NCI-H510A treated with DMSO at 0.1 percent for 48 hours (cell line): ENCODE data around the gene TBC1D22A.

Experiments used
- DNase-seq: peaks from one replicate; lab custom pipeline; 2025; lab: John Stamatoyannopoulos, UW

Gene TBC1D22A

DNA sequence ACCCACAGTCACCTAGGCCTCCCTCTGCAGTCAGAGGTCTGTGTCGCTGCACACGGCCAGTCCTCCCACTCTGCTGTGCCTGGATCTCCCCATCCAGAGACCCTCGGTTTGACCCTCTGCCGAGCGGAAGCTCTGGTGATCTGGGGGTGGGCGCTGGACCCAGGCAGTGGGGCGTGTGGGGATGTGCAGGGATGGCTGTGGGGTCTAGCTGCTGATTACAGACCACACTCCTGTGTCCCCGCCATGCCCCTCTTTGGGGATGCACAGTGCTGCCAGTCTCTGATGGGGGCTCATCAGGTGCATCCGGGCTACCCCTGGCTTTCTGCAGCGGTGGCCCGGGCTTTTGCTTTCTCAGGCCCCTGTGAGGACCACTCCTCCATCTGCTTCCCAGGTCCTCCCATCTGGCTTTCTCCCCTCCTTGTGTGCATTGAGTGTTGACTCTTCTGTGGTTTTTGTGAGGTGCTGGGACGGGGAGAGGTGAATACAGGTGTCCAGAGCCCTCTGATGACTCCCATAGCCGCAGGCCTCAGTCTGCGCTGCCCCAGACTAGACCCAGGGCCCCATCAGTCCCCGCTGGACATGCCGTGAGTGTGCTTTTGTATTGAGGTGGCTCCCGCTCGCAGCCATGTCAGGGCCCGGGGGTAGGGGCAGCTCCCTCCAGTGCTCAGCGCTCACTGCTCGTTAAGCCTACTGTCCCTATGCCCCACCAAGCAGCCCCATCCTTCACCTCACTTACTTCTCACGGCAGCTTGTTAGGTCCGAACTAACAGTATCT lies 251.6 kb downstream of the TBC1D22A start:
- no peak for DNase-seq

GRCh38 chr22:47014636-47015345 lies 252.3 kb downstream of the TBC1D22A start:
- DNase-seq = no peak

GRCh38 chr22:47015589-47016178 lies 253.2 kb downstream of the TBC1D22A start:
- no peak for DNase-seq

DNA sequence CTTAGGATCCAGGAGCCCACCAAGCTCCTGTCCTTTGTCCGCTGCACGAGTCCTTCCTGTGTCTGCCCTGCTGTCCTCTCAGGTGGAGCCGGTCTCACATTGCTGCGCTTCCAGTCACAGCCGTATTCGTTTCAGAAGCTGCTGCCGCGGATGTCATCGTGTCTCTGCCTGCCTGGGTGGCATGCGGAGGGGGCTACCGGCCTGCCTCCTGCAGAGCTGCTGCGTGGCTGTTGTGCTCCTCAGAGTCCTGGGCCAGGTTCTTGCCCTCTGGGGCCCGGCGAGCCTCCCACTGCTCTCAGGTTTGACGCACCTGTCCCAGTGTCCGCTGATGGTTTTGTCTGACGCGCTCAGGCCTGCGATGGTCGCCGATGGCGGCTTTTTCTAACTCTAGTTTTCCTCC lies 254.2 kb downstream of the TBC1D22A start:
- DNase-seq = no peak

DNA sequence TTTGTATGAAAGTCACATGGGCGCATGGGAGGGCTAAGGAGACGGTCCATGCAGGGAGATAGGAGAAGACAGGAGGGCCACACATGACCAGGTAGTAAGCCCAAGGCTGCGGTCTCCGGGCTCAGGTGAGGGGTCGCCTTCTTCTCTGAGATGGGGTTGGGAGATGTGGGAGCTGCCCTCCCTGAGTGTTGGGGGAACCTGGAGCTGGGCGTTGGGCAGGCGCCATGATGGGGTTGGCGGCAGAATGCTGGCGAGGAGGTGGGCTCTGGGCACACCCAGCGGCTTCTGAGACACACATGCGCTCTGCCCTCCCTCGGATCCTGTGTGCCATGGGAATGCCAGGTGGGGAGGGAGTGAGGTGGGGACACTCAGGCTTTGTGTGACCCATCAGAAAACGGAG lies 254.8 kb downstream of the TBC1D22A start:
- no peak for DNase-seq

- no peak for DNase-seq
Observed at GRCh38 chr22:47018010-47018910, 255.8 kb downstream of the TBC1D22A start.

- DNase-seq = no peak
Observed at GRCh38 chr22:47019012-47019790, 256.8 kb downstream of the TBC1D22A start.

- DNase-seq = no peak
Observed at GRCh38 chr22:47020166-47020565, 257.7 kb downstream of the TBC1D22A start.

DNA sequence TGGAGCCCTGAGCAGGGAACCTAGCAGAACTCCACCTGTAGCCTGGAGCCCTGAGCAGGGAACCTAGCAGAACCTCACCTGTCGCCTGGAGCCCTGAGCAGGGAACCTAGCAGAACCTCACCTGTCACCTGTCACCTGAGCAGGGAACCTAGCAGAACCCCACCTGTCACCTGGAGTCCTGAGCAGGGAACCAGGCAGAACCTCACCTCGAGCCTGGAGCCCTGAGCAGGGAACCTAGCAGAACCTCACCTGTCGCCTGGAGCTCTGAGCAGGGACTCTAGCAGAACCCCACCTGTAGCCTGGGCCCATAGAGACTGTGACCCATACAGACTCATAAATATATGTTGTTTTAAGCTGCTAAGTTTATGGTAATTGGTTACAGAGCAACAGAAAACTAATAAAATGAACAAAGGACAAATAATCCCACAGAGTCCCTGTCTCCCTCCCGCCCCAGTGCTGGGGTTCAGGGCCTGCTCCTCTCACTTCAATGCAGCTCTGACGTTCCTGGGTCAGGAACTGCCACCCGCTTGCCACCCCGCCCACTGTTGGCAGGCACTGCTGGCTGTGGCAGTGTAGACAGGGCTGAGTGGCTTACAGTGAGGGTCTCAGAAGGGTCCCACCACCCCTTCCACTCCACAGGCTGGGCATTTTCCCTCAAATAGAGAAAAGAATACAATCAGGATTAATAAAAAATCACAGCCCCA lies 259.1 kb downstream of the TBC1D22A start:
- DNase-seq = no peak

DNA sequence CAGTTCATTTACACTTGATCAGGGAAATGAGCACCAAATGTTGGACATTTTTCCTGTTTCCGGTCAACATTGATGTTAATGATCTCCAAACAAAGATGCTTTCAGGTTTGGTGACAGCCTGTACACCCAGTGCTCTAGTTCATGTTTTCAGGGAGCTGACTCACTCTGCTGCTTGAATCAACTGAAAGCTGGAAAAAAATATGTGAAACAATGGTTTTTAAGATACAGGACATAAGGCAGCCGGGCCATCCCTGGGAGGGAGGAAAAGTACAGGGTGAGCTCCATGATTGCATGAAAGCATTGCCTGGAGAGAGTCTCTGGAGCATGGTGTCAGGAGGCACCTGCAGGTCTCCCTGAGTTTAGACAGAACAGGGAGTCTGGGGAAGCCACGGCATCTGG lies 259.6 kb downstream of the TBC1D22A start:
- no peak for DNase-seq

DNA sequence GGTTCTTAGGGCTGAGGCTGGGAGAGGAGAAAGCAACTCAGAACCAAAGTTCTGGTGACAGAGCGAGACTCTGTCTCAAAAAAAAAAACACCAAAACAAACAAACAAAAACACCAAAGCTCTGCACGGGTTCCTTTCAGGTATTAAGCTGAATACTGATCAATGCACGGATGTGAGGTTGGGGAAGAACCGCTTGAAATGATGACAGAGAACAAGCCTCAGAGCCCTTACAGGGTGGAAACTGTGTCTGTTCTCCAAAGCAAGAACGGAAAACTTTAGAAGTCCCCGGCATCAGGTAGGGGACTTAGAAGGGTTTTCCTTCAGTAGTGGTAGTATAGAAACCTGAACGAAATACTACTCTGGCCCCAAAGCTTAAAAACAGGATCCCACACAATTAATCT lies 260.0 kb downstream of the TBC1D22A start:
- no peak for DNase-seq

DNA sequence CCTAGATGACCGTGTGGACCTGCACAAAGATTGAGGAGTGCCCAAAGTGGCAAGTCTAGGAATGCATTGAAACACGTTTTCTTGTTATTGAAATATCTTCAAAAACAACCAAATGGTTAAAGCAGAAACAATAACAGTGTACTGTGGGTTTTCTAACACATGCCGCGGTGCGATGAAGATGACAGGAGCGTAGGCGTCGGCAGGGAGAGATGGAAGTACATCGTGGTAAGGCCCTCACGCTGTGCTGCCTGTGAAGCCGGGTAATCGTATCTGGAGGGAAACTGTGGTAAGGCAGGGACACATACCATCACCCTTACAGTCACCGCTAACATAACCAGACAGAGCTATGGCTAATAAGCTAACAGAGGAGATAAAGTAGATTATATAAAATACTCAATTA lies 261.4 kb downstream of the TBC1D22A start:
- DNase-seq = no peak

GRCh38 chr22:47027766-47028165 lies 265.3 kb downstream of the TBC1D22A start:
- no peak for DNase-seq

- no peak for DNase-seq
Observed at GRCh38 chr22:47029244-47030074, 267.0 kb downstream of the TBC1D22A start.

- no peak for DNase-seq
Observed at GRCh38 chr22:47030143-47030661, 267.8 kb downstream of the TBC1D22A start.

- no peak for DNase-seq
Observed at GRCh38 chr22:47030881-47031627, 268.6 kb downstream of the TBC1D22A start.

GRCh38 chr22:47031628-47031915 lies 269.1 kb downstream of the TBC1D22A start:
- DNase-seq = no peak

DNA sequence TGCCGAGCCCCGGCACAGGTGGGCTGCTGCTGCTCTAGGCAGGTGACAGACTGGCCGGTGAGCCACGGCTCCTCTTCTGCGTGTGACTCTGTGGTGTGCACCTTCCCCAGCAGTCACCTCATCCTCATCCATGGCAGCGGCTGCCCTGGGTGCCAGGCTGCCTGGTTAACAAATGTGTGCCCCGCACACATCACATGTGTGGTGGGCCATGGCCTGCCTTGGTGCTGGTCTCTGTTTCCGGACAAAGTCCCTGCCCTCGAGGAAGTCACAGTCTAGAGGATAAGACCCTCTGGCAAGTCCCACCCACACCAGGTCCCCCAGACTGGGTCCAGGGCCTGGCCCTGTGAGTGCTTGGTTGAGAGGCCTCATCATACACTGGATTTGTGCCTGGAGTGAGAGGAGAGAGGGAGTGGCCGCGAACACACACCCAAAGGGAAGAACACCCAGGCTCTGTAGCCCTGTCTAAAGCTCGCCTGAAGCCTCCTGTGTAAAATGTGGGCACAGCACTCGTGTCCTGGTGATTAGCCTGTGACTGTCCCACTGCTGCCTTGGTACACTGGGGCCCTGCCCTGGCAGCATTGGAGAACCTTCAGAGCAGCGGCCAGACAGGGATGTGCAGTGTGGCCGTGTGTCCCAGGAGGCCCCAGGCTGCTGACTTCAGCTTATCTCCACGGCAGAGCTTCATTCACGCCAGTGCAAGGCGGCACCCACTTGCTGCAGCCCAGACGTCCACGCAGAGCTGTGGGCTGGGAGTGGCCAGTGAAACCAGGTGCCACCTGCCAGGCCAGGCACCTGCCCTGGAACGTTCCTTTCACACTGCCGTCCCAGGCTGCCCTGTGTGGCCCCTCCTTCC lies 269.9 kb downstream of the TBC1D22A start:
- DNase-seq = no peak
